HG02973 (cell line): ENCODE data around the gene ARL4C.

ENCODE experiments used
- ATAC-seq: cut with Tn5 transposase; IDR thresholded peaks from one replicate; pipeline ENCODE4 v1.9.1; 2021; ENCODE audit warnings: moderate library complexity; ENCODE audit not compliant: unreplicated experiment

ARL4C gene

GRCh38 chr2:234496835-234497593 is at the start of gene ARL4C:
TSS of gene ARL4C (minus strand) at chr2:234497081. CDS start at chr2:234496586, 495 bp downstream.
- ATAC-seq = peak; percentile 54

- no peak for ATAC-seq
Observed at GRCh38 chr2:234544659-234545611, 48.1 kb upstream of the ARL4C start.

- no peak for ATAC-seq
Observed at GRCh38 chr2:234542742-234543141, 45.9 kb upstream of the ARL4C start.

DNA sequence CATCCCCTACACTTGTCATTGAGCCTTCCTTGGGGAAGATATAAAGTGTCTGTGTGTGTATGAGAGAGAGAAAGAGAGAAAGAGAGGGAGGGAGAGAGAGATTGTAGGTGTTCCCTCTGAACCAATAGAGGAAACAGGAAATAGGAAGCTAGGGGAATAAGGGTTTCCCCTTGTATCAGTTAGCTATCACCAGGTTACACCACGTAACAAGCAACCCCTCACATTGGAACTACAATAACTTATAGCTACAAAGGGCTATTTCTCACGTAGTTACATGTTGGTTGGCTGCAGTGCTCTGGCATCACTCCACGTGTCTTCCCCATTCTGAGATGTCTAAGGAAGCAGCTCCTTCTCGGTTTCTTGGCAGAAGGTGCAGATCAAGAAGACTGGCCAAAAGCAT is 41.0 kb upstream of the ARL4C start:
- no peak for ATAC-seq

DNA sequence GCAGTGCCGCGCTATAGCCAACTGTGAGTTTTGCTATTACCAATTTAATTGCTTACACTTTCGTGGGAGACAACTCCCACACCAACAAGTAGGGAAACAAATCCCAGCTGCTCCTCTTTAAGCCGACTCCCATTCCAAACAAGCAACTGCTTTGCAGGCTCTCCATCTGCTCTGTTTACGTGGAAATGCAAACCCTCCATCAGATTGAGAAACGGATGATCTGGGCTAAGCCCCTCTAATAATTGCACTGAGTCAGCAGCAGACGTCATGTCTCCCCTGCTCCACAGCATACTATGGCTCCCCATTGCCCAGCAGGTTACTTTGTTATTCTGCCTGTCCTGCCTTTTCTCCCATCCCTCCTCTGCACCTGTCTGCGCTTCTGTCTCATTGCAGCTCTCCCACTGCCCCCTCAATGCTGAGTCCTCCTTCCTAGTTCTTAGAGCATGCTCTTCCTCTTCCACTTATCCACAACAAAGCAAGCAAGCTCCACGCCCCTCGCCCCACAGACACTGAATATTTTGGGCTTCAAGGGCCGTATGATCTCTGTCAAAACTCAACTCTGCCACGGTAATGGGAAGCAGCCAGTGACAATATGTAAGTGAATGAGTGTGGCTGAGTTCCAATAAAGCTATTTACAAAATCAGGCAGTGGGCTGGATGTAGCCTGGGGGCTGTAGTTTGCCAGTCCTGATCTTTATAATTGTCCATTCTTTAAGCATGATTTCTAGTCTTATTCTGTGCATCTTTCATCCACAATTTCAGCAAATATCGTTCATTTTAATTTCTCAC is 39.5 kb upstream of the ARL4C start:
- no peak for ATAC-seq

GRCh38 chr2:234535464-234535863 is 38.6 kb upstream of the ARL4C start:
- no peak for ATAC-seq

DNA sequence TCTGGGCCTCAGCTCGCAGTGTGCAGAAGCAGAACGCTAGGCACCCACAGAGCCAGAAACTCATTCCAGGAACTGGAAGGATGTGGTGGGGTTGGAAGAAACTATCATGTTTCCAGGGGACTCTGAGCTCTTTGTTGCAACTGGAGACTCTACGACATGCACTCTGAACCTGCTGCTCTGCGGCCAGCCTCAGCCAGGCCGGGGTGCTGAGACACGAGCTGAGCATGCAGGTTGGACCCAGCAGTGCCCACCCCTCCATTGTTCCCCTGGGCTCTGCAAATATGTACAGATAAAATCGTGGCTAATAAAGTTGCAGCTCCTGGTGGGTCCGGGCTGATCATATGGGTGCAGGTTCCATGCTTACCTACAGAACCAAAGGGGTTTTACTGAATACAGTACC is 37.6 kb upstream of the ARL4C start:
- no peak for ATAC-seq

DNA sequence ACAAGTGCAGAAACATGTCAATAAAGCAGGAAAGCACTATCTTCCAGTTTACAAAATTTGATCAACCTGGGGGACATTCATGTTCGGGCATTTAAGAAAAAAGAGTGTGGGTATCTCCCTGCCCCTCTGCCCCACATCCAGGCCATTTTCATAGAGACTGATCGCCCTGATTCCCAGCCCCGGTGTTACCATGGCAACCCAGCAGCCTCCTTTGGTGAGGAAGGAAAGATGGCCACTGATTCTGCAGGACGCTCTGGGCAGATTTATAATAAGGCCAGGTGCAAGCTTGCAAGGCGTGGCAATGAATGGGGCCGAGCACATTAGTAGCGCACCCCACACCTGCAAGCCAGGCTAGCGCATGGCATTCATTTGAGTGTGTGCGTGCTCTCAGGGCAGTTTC is 36.7 kb upstream of the ARL4C start:
- no peak for ATAC-seq

- no peak for ATAC-seq
Observed at GRCh38 chr2:234528410-234529148, 31.7 kb upstream of the ARL4C start.

DNA sequence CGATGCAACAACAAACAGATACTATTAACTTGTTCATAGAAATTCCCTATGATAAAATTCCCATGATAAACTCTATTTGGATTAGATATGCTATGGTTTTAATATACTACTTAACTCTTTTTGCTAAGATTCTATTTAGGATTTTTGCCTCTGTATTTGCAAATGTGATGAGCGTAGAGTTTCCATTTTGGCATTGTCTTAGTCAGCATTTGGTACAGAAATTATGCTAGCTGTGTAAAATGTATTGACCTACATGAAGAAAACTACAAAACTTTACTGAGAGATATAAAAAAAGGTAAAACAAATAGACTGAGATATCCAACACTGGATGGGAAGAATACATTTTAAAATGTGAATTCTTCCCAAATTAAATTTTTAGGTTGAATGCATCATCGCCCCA is 29.8 kb upstream of the ARL4C start:
- no peak for ATAC-seq

DNA sequence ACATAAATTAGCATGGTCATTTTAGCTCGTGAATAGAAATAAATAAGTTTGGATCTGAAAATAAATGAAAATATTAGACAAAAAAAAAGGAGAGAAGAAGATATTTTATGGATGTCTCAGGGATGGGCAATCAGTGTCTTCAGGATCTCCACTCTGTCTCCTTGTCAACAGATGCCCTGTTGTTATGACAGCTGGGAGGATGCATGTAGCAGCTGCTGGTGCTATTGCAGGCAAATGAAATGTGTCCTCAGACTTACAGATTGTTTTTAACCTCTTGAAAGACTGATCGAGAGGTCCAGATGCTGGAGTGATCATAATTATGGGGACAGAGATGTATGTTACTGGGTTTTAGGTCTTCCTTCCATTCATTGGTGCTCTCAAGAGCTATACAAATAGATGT is 24.7 kb upstream of the ARL4C start:
- ATAC-seq = no peak

DNA sequence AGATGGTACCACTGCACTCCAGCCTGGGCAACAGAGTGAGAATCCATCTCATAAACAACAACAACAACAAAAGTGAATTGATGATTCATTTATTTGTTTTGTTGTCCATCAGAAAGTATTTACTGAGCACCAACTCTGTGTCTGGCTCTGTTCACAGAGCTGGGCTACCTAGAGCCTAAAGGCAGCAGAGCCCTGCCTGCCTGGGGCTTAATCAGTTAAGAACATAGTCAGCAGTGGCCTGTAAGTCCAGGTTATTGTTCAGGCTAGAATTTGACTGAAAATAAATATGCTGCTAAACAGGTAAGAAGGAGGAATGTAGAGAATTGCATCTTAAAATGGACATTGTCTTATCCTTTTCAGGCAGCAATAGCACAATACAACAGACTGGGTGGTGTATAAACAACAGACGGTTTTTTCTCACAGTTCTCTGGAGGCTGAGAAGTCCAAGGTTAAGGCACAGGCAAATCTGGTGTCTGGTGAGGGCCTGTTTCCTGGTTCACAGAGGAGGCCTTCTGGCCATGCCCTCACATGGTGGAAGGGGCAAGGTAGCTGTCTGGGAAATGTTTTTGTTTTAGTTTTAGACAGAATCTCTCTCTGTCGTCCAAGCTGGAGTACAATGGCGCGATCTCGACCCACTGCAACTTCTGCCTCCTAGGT is 22.2 kb upstream of the ARL4C start:
- ATAC-seq = no peak

- ATAC-seq = no peak
Observed at GRCh38 chr2:234517971-234518370, 21.1 kb upstream of the ARL4C start.

DNA sequence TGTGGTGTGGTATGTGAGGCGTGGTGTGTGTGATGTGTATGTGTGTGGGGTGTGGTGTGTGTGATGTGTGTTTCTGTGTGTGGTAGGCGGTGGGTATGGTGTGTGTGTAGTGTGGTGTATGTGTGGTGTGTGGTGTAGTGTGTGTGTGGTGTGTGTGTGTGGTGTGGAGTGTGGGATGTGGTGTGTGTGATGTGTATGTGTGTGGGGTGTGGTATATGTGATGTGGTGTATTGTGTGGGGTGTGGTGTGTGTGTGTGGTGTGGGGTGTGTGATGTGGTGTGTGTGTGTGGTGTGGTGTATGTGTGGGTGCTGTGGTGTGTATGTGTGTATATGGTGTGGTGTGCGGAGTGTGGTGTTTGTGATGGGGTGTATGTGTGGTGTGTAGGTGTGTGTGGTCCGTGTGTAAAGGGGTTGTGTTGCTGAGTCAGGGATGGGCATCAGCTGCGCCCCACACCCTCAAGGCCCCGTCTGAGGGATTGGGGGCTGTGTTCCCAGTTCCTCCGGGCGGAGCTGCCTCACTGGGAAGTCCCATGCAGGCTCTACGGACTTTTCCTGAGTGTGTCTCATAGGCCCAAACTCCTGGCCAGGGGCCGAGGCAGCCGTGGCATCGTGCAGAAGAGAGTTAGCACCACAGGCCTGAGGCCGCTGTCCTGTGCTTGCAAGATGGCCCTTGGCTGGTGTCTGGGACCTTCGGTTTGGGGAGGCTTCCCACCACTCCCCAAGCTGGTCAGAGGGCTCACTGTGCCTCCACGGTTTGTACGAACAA is 18.2 kb upstream of the ARL4C start:
- no peak for ATAC-seq

DNA sequence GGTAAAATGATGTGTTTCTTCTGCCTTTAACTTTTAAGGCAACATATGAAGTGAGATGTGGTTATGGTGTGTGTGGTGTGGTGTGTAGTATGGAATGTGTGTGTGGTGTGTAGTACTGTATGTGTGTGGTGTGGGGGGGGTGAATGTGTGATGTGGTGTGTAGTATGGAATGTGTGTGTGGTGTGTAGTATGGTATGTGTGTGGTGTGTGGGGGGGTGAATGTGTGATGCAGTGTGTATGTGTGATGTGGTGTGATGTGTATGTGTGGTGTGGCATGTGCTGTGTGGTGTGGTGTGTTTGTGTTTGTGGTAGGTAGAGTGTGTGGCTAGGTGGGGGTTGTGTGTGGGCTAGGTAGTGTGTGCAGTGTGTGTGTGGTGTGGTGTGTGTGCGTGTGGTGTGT is 17.2 kb upstream of the ARL4C start:
- no peak for ATAC-seq

- no peak for ATAC-seq
Observed at GRCh38 chr2:234512884-234513669, 16.2 kb upstream of the ARL4C start.

DNA sequence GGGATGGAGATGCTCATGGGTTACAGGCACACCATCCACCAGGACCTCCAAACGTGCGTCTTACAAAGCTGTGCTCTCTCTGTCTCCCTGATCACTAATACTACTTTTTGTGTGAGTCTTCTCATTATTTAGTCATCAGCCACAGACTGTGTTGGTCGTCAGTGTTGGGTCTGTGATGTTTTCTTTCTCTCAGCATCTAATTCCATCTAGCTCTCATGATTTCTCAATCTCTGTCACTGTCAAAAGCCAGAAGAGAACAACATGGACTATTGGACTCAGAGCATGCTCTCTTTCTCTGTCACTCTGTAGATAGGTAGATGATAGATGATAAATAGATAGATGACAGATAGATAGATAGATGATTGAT is 6.0 kb upstream of the ARL4C start:
- no peak for ATAC-seq

DNA sequence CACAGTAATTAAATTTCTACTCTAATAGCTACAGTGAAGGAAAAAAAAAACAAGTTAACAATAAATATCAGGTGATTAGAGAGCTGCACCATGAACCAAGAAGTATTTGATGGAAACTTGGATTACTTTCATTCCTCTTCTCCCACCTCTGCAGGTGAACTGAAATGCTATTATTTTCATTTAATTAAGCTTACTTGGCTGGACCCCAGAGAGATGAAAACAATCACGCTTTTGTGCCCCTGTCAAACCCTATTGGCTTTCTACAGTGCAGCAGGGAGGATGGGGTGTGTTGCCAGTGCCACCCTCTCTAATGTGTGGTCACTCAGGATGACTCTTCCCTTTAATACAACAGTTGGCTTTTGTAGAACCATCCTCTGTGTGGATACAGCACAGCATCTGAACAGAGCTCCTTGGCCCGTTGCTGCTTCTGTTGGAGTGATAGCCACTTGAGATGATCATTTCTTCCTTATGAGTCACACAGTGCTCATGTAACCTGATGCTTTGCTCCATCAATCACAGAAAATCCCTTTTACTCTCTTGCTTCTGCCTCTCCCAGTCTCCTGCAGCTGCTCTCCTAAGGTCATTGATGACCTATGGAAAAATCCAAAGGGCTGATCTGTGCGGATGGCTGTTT is 5.5 kb upstream of the ARL4C start:
- ATAC-seq = no peak
